Measurements from ENCODE around the gene RERG.

GRCh38 chr12:15199930-15200329 lies 21.3 kb downstream of the RERG start:
- TF ChIP-seq CTCF (IDR thresholded peaks at IDR 0.05; ENCODE audit: insufficient read depth, low read depth, low read length) (no peak), EZH2 (IDR thresholded peaks at IDR 0.05; ENCODE audit: insufficient read depth, low read length) (no peak)

Measured in astrocyte (in vitro differentiated cells and primary cell).